ENCODE data around the gene CD79B.
A peak's percentile ranks its signal among the peaks of the same experiment; 100 is the strongest.

CD79B gene

GRCh38 chr17:63931981-63932561, at the start of gene CD79B:
CD79B (minus strand) TSS chr17:63932331; CDS start chr17:63932261, 70 bp downstream.
- DNase-seq = no peak

- DNase-seq = no peak
Measured at GRCh38 chr17:63978272-63979200, 46.4 kb upstream of the CD79B start.

- DNase-seq = peak; percentile 37
Measured at GRCh38 chr17:63976702-63977101, 44.6 kb upstream of the CD79B start.

GRCh38 chr17:63975541-63976092, 43.5 kb upstream of the CD79B start:
- no peak for DNase-seq

GRCh38 chr17:63974594-63975192, 42.6 kb upstream of the CD79B start:
- no peak for DNase-seq

- DNase-seq = no peak
Measured at GRCh38 chr17:63973930-63974593, 41.9 kb upstream of the CD79B start.

GRCh38 chr17:63973247-63973646, 41.1 kb upstream of the CD79B start:
- DNase-seq = no peak

- no peak for DNase-seq
Measured at GRCh38 chr17:63972796-63973195, 40.7 kb upstream of the CD79B start, which contains the start of gene SCN4A. SCN4A (minus strand) TSS chr17:63972918; CDS start chr17:63972841, 77 bp downstream.

GRCh38 chr17:63969278-63969677, 37.1 kb upstream of the CD79B start:
- DNase-seq = no peak

GRCh38 chr17:63967953-63968352, 35.8 kb upstream of the CD79B start:
- DNase-seq = no peak

- no peak for DNase-seq
Measured at GRCh38 chr17:63966646-63967264, 34.6 kb upstream of the CD79B start.

- no peak for DNase-seq
Measured at GRCh38 chr17:63963123-63963522, 31.0 kb upstream of the CD79B start.

- no peak for DNase-seq
Measured at GRCh38 chr17:63962298-63962744, 30.2 kb upstream of the CD79B start.

- peak; percentile 81 for DNase-seq
Measured at GRCh38 chr17:63961355-63962212, 29.5 kb upstream of the CD79B start.

- no peak for DNase-seq
Measured at GRCh38 chr17:63960430-63960829, 28.3 kb upstream of the CD79B start.

GRCh38 chr17:63960006-63960405, 27.9 kb upstream of the CD79B start:
- DNase-seq = no peak

- no peak for DNase-seq
Measured at GRCh38 chr17:63956296-63956920, 24.3 kb upstream of the CD79B start.

- DNase-seq = no peak
Measured at GRCh38 chr17:63955791-63956190, 23.7 kb upstream of the CD79B start.

GRCh38 chr17:63955232-63955631, 23.1 kb upstream of the CD79B start:
- no peak for DNase-seq

GRCh38 chr17:63954402-63955063, 22.4 kb upstream of the CD79B start:
- no peak for DNase-seq
